HG02763 (cell line): ENCODE data around the gene TLCD3A.
"Not testable (repeated sequence)": the region's sequence is repeated elsewhere in the genome, so short reads cannot be mapped to it uniquely, and the experiment has no call there.

Source experiments
- ATAC-seq: cut with Tn5 transposase; IDR thresholded peaks from one replicate; pipeline ENCODE4 v1.9.1; 2021; ENCODE audit warnings: mild to moderate bottlenecking, moderate library complexity; ENCODE audit not compliant: unreplicated experiment

The TLCD3A gene

DNA sequence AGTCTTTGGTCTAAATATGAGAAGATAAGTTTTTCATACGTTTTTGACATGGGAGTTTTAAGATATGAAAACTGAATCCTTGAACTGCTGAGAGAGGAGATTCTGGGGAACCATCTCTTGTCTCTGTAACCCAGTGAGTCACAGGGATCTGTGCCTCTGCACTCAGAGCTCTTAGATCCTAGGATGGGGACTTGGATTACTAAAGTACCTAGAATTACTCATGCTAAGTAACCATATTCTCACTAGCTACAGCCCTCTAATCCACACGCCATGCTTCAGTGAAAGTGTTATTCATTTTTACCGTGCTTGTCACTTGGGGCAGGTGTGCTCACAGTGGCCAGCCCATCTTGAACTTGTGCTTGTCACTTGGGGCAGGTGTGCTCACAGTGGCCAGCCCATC lies 51.7 kb downstream of the TLCD3A start:
- no peak for ATAC-seq

DNA sequence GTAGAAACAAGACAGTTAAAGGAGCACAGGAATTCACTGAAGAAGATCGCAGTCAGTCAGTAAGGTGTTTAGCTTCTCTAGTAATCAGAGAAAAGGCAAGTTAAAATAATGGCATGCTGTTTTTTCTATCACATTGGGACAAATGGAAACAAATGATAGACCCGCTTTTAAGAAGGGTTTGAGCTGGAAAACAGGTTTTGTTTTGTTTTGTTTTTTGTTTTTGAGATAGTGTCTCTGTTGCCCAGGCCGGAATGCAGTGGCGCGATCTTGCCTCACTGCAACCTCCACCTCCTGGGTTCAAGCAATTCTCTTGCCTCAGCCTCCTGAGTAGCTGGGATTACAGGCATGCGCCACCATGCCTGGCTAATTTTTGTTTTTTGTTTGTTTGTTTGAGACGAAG lies 53.5 kb downstream of the TLCD3A start:
- ATAC-seq: not testable (repeated sequence)

DNA sequence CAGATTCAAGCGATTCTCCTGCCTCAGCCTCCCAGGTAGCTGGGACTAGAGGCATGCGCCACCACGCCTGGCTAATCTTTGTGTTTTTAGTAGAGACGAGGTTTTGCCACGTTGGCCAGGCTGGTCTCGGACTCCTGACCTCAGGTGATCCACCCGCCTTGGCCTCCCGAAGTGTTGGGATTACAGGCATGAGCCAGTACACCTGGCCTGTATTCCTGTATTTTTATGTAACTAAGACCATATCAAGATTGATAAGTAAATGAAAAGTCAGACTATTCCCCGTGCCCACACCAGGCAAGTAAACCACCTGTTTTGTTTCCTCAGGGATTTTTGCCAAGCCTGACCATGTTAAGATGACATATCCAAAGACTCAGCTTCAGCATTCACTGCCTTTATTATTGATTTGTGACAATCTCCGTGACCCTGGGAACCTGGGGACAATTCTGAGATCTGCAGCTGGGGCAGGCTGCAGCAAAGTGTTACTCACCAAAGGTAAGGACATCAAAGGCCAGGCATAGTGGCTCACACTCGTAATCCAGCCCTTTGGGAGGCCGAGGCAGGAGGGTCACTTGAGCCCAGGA lies 55.3 kb downstream of the TLCD3A start:
- no peak for ATAC-seq

DNA sequence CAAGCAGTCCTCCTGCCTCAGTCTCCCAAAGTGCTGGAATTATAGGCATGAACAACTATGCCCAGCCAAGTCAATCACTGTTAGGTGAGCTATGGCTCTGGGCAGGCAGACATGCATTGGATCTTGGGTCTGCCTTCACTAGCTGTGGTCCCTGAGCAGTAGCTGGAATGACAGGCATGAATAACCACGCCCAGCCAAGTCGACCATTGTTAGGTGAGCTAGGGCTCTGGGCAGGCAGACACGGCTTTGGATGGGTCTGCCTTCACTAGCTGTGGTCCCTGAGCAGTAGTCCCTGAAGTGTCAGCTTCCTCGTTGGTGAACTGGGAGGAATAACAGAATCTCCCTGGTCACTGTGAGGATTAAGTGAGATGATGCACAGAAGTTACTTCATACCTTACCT lies 56.2 kb downstream of the TLCD3A start:
- no peak for ATAC-seq

DNA sequence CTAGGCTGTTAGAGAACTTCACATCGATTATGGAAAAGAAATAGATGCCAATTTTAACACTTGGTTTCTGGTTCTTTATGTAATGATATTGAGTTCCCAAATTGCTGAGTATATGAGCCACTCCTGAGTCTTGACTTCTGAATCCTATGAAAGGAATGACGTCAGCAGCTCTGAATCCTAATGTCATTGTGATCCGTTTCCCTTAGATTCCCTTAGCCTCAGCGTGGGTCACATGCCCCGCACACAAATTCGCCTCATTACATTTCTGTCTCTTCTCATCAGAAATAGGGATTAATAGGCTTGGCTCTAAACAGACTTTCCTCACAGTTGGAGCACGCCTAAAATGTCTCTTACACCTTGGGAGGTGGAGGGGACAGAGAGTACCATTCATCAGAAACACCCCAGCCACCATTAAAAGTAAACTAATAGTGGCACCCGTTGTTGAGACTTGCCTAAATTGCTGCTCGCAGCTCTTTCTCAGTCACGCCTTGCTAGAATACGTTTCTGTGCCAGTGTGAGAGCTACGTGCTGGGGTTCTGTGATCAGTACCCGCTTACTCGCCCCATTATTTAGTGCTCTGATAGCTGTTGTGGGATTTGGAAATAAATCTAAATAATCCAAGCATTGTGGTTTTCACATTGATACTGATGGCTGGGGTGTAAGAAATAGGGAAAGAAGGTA lies 56.9 kb downstream of the TLCD3A start:
- no peak for ATAC-seq

DNA sequence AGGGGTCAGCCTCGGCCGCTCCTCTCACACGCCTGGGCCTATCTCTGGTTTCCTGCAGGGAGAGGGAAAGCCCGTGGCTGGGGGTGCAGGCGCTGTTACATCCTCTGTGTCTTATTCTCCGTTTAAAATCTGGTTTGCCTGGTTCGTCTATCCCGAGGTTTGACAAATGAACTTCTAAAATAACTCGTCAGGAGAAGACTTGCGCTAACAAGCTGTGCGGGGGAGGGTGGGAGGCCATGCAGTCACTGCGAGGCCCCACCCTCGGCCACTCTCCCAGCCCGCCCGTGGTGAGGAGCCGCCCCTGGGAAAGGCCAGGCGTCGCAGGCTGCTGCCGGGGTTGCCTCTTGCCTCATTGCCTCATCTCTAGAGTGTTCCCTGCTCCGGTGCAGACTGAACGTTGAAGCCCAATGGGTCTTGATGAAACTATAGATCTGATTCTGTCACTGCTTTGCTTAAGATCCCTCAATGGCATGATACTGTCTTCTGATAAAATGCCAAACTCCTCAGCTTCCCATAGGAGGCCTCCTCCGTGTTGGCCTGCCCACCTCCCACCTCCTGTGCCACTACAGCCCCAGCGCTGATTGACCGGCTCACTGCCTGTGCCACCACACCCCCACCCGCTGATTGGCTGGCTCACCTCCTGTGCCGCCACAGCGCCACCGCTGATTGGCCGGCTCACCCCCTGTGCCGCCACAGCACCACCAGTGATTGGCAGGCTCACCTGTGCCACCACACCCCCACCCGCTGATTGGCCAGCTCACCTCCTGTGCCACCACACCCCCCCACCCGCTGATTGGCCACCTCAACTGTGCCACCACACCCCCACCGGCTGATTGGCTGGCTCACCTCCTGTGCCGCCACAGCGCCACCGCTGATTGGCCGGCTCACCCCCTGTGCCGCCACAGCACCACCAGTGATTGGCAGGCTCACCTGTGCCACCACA lies 57.8 kb downstream of the TLCD3A start:
- not testable (repeated sequence) for ATAC-seq

DNA sequence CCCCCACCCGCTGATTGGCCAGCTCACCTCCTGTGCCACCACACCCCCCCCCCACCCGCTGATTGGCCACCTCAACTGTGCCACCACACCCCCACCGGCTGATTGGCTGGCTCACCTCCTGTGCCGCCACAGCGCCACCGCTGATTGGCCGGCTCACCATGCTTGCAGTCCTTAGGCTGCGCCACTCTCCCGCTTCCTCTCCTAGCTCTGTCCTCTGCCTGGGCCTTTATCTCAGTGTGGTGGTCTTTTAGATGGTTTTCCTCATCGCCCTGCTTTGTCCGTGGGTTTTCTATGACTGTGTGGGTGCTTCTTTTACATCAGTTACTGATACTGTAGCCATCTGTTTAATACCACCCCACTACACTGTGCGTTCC lies 58.5 kb downstream of the TLCD3A start:
- not testable (repeated sequence) for ATAC-seq

DNA sequence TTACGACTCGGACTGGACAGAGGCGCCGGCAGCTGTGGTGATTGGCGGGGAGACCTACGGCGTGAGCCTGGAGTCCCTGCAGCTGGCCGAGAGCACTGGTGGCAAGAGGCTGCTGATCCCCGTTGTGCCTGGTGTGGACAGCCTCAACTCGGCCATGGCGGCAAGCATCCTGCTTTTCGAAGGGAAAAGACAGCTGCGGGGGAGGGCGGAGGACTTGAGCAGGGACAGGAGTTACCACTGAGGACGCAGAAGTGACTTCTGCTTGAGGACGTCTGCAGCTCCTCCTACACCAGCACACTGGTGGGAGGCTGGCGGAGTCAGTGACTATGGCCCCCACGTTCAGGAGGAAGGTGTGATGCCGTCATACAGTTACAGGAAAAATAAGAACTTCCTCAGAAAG lies 59.4 kb downstream of the TLCD3A start:
- no peak for ATAC-seq

DNA sequence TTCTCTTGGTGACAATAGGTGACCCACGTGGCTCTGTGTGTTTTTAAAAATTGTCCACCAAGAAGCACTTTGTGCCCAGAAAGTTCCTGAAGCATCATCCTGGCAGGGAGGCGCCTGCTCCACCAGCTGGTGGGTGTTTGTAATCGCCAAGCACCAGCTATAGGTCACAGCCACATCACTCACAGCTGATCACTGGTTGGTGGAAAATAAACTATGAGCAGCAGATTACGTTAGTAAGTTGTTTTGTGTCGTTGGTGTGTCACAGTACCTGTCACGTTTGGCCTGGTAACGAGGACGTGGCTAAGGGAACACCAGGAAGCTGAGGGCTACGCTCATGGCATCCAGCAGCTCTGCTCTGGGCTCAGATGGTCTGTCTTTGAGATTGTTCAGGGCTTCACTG lies 59.9 kb downstream of the TLCD3A start:
- ATAC-seq: no peak
